HepG2 (cell line): ENCODE measurements around the gene NUBP1.

ENCODE experiments used
- FOXA1 ChIP-seq, 2 experiments: fragments of 450-650 bp in 1 of 2; sonication (generic) in 1 of 2; formaldehyde crosslinking in 1 of 2; IDR thresholded peaks; 2 replicates each; pipeline versions ENCODE4 v1.4.0 to v1.6.1; 2016 to 2020; ENCODE audit warnings: missing genetic modification reagents in 1 of 2
- GLI4 ChIP-seq: sonication (generic); formaldehyde crosslinking; IDR thresholded peaks from 2 replicates; pipeline ENCODE4 v1.5.1; 2020; ENCODE audit warnings: missing genetic modification reagents, mild to moderate bottlenecking, moderate library complexity, borderline replicate concordance
- JUND ChIP-seq: sonication (generic); formaldehyde crosslinking; IDR thresholded peaks from 2 replicates; pipeline ENCODE4 v1.8.0; 2022; ENCODE audit warnings: mild to moderate bottlenecking, missing genetic modification reagents
- MAFF ChIP-seq: IDR thresholded peaks from 2 replicates; pipeline ENCODE4 v1.6.1; 2011; ENCODE audit warnings: low read depth, low read length, improper control_type of control experiment
- NCOR1 ChIP-seq: fragments of 200-600 bp; sonication (generic); IDR thresholded peaks from 2 replicates; pipeline ENCODE4 v1.7.0; 2017; ENCODE audit warnings: antibody characterized with exemption, low read length, borderline replicate concordance
- NFKB2 ChIP-seq: sonication (generic); formaldehyde crosslinking; IDR thresholded peaks from 2 replicates; pipeline ENCODE4 v1.4.0; 2020; ENCODE audit warnings: missing genetic modification reagents, borderline replicate concordance
- TAF1 ChIP-seq: sonication (generic); formaldehyde crosslinking; IDR thresholded peaks from 2 replicates; pipeline ENCODE4 v1.4.0; 2020; ENCODE audit warnings: missing genetic modification reagents
- TARDBP ChIP-seq: sonication (generic); formaldehyde crosslinking; IDR thresholded peaks from 2 replicates; pipeline ENCODE4 v1.8.0; 2022; ENCODE audit warnings: mild to moderate bottlenecking, missing genetic modification reagents
- ZNF430 ChIP-seq: sonication (generic); formaldehyde crosslinking; IDR thresholded peaks from 2 replicates; pipeline ENCODE4 v1.9.0; 2021; ENCODE audit warnings: mild to moderate bottlenecking, missing genetic modification reagents
- ZSCAN30 ChIP-seq: sonication (generic); formaldehyde crosslinking; IDR thresholded peaks from 2 replicates; pipeline ENCODE4 v1.5.0; 2020; ENCODE audit warnings: mild to moderate bottlenecking, missing genetic modification reagents
- TF ChIP-seq, protein P1 (sequence below): sonication (generic); formaldehyde crosslinking; IDR thresholded peaks from 2 replicates; pipeline ENCODE4 v1.5.0; 2020; ENCODE audit warnings: mild to moderate bottlenecking, missing genetic modification reagents, moderate library complexity

DNA sequence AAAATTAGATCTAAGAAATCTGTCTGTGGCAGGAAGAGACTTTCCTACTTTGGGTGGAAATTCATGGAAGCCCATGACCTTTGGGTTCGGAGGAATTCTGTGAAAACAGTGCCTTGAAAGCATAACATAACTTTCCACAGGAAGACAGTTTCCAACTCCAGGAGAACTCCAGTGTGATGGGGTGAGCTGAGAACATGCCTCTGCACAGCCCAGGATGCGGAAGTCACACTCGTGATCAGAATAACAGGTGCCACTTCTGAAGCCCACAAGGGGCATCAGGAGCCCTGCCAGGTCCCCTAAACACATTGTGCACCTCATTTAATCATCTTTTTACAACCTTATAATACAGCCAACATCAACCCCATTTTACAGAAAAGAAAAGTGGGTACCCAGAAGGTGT, 65.2 kb downstream of the NUBP1 start:
- TF ChIP-seq NCOR1 = no peak
- TF ChIP-seq TAF1 (CRISPR knock-in tag) = no peak
- TF ChIP-seq ZNF430 (CRISPR knock-in tag) = no peak
- no peak for TF ChIP-seq NFKB2 (CRISPR knock-in tag)
- TF ChIP-seq ZSCAN30 (CRISPR knock-in tag) = no peak
- TF ChIP-seq MAFF = no peak
- TF ChIP-seq, protein P1, sequence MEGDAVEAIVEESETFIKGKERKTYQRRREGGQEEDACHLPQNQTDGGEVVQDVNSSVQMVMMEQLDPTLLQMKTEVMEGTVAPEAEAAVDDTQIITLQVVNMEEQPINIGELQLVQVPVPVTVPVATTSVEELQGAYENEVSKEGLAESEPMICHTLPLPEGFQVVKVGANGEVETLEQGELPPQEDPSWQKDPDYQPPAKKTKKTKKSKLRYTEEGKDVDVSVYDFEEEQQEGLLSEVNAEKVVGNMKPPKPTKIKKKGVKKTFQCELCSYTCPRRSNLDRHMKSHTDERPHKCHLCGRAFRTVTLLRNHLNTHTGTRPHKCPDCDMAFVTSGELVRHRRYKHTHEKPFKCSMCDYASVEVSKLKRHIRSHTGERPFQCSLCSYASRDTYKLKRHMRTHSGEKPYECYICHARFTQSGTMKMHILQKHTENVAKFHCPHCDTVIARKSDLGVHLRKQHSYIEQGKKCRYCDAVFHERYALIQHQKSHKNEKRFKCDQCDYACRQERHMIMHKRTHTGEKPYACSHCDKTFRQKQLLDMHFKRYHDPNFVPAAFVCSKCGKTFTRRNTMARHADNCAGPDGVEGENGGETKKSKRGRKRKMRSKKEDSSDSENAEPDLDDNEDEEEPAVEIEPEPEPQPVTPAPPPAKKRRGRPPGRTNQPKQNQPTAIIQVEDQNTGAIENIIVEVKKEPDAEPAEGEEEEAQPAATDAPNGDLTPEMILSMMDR = no peak
- TF ChIP-seq GLI4 (CRISPR knock-in tag) = no peak
- TF ChIP-seq JUND (CRISPR knock-in tag) = no peak
- TF ChIP-seq TARDBP (CRISPR knock-in tag) = no peak
- no peak for TF ChIP-seq FOXA1 (IDR thresholded peaks at IDR 0.05)
- TF ChIP-seq FOXA1 (CRISPR knock-in tag; IDR thresholded peaks at IDR 0.05) = no peak
